HG02852 (cell line): ENCODE data around the gene MYD88.
"Not testable (repeated sequence)": the region's sequence is repeated elsewhere in the genome, so short reads cannot be mapped to it uniquely, and the experiment has no call there.

Source experiments
- ATAC-seq: cut with Tn5 transposase; IDR thresholded peaks from one replicate; pipeline ENCODE4 v1.9.1; 2021; ENCODE audit warnings: mild to moderate bottlenecking, moderate library complexity; ENCODE audit not compliant: unreplicated experiment

MYD88 gene

GRCh38 chr3:38140326-38141172 lies 2.1 kb downstream of the MYD88 start:
- no peak for ATAC-seq

- no peak for ATAC-seq
Measured at GRCh38 chr3:38141173-38141951, 2.9 kb downstream of the MYD88 start.

GRCh38 chr3:38141952-38142273 lies 3.5 kb downstream of the MYD88 start:
- ATAC-seq: no peak

GRCh38 chr3:38142959-38143358 lies 4.5 kb downstream of the MYD88 start:
- no peak for ATAC-seq

GRCh38 chr3:38143511-38143910 lies 5.0 kb downstream of the MYD88 start:
- no peak for ATAC-seq

GRCh38 chr3:38146504-38146903 lies 8.0 kb downstream of the MYD88 start:
- no peak for ATAC-seq

- no peak for ATAC-seq
Measured at GRCh38 chr3:38147421-38147820, 9.0 kb downstream of the MYD88 start.

GRCh38 chr3:38148311-38148882 lies 9.9 kb downstream of the MYD88 start:
- ATAC-seq: no peak

GRCh38 chr3:38149708-38150107 lies 11.2 kb downstream of the MYD88 start:
- peak; percentile 41 for ATAC-seq

GRCh38 chr3:38150780-38151528 lies 12.5 kb downstream of the MYD88 start:
- ATAC-seq: no peak

- no peak for ATAC-seq
Measured at GRCh38 chr3:38151667-38152265, 13.3 kb downstream of the MYD88 start.

GRCh38 chr3:38152609-38153008 lies 14.1 kb downstream of the MYD88 start:
- no peak for ATAC-seq

GRCh38 chr3:38153221-38153620 lies 14.8 kb downstream of the MYD88 start:
- no peak for ATAC-seq

- no peak for ATAC-seq
Measured at GRCh38 chr3:38154033-38154494, 15.6 kb downstream of the MYD88 start.

- ATAC-seq: no peak
Measured at GRCh38 chr3:38154625-38155255, 16.3 kb downstream of the MYD88 start.

GRCh38 chr3:38155825-38156224 lies 17.4 kb downstream of the MYD88 start:
- ATAC-seq: no peak

GRCh38 chr3:38157117-38157516 lies 18.7 kb downstream of the MYD88 start:
- ATAC-seq: no peak

GRCh38 chr3:38157595-38157994 lies 19.1 kb downstream of the MYD88 start:
- ATAC-seq: no peak

- no peak for ATAC-seq
Measured at GRCh38 chr3:38158472-38158871, 20.0 kb downstream of the MYD88 start.

GRCh38 chr3:38160704-38161103 lies 22.2 kb downstream of the MYD88 start:
- ATAC-seq: not testable (repeated sequence)
